ENCODE results near the gene ECSIT. TPM values are rescaled to one million over a fixed set of nuclear protein-coding genes. Genes with fewer than 3 reads are reported as not detected.
"Not testable (repeated sequence)": the region's sequence is repeated elsewhere in the genome, so short reads cannot be mapped to it uniquely, and the experiment has no call there.

Gene ECSIT
- total RNA-seq, 1 donor: 26.3 TPM

GRCh38 chr19:11461453-11461852, 67.5 kb downstream of the ECSIT start:
- no peak for TF ChIP-seq CTCF (IDR thresholded peaks at IDR 0.05; ENCODE audit: insufficient read depth, low read length)
- no peak overlapping the region for H3K4me3 ChIP-seq (ENCODE audit: low read depth, low read length)
- no peak for DNase-seq (ENCODE audit: low read depth)

GRCh38 chr19:11460207-11460606, 68.7 kb downstream of the ECSIT start:
- TF ChIP-seq CTCF (IDR thresholded peaks at IDR 0.05; ENCODE audit: insufficient read depth, low read length): peak; percentile 29
- DNase-seq (ENCODE audit: low read depth): no peak
- H3K4me3 ChIP-seq (ENCODE audit: low read depth, low read length): no peak overlapping the region

GRCh38 chr19:11458912-11459311, 70.0 kb downstream of the ECSIT start:
- H3K4me3 ChIP-seq (ENCODE audit: low read depth, low read length); DNase-seq (ENCODE audit: low read depth): not testable (repeated sequence)

GRCh38 chr19:11458236-11458900, 70.6 kb downstream of the ECSIT start:
- TF ChIP-seq CTCF (IDR thresholded peaks at IDR 0.05; ENCODE audit: insufficient read depth, low read length): no peak
- no peak overlapping the region for H3K4me3 ChIP-seq (ENCODE audit: low read depth, low read length)
- no peak for DNase-seq (ENCODE audit: low read depth)

- no peak overlapping the region for H3K4me3 ChIP-seq (ENCODE audit: low read depth, low read length)
- TF ChIP-seq CTCF (IDR thresholded peaks at IDR 0.05; ENCODE audit: insufficient read depth, low read length): no peak
- DNase-seq (ENCODE audit: low read depth): no peak
These were observed 71.1 kb downstream of the ECSIT start for GRCh38 chr19:11457831-11458230.

- DNase-seq (ENCODE audit: low read depth): no peak
- no peak overlapping the region for H3K4me3 ChIP-seq (ENCODE audit: low read depth, low read length)
- TF ChIP-seq CTCF (IDR thresholded peaks at IDR 0.05; ENCODE audit: insufficient read depth, low read length): no peak
These were observed 71.8 kb downstream of the ECSIT start for GRCh38 chr19:11457115-11457514.

GRCh38 chr19:11456659-11457058, 72.3 kb downstream of the ECSIT start:
- DNase-seq (ENCODE audit: low read depth): no peak
- TF ChIP-seq CTCF (IDR thresholded peaks at IDR 0.05; ENCODE audit: insufficient read depth, low read length): no peak
- no peak overlapping the region for H3K4me3 ChIP-seq (ENCODE audit: low read depth, low read length)

Small RNA genes lying within 50 kb of the gene (small RNA-seq; reads per million reads assigned to genes)
- gene MIR7974 (0.19 reads per million), gene RN7SL833P (not detected)

Other genes with a start within 250 kb of the ECSIT start
- gene TSPAN16, start 233.0 kb downstream of the ECSIT start, total RNA-seq (ENCODE audit: low replicate concordance): not detected in 2 replicates
- gene RAB3D, start 189.5 kb downstream of the ECSIT start, total RNA-seq (ENCODE audit: low replicate concordance): 9.4 and 16.3 TPM in 2 replicates
- gene TMEM205, start 182.9 kb downstream of the ECSIT start, total RNA-seq (ENCODE audit: low replicate concordance): 56.8 and 79.6 TPM in 2 replicates
- gene CCDC159, start 182.6 kb downstream of the ECSIT start, total RNA-seq (ENCODE audit: low replicate concordance): 12.2 and 13.2 TPM in 2 replicates
- 9.4 and 14.3 TPM in 2 replicates for gene PLPPR2, start 173.7 kb downstream of the ECSIT start, total RNA-seq (ENCODE audit: low replicate concordance)
- gene SWSAP1, start 154.5 kb downstream of the ECSIT start, total RNA-seq (ENCODE audit: low replicate concordance): 0.41 and 0.45 TPM in 2 replicates
- gene EPOR, start 144.8 kb downstream of the ECSIT start, total RNA-seq (ENCODE audit: low replicate concordance): 8.3 and 11.4 TPM in 2 replicates
- gene RGL3, start 109.8 kb downstream of the ECSIT start, total RNA-seq (ENCODE audit: low replicate concordance): 0.41 and 2.3 TPM in 2 replicates
- 0.08 and 0.45 TPM in 2 replicates for gene ODAD3, start 94.0 kb downstream of the ECSIT start, total RNA-seq (ENCODE audit: low replicate concordance)
- 113 and 115 TPM in 2 replicates for gene PRKCSH, start 93.5 kb downstream of the ECSIT start, total RNA-seq (ENCODE audit: low replicate concordance)
- 0.45 TPM in 1 of 2 replicates, not detected in the other for gene ELAVL3, start 48.1 kb downstream of the ECSIT start, total RNA-seq (ENCODE audit: low replicate concordance)
- 3.2 and 5.9 TPM in 2 replicates for gene ZNF653, start 23.3 kb downstream of the ECSIT start, total RNA-seq (ENCODE audit: low replicate concordance)
- gene CNN1, start 9.7 kb upstream of the ECSIT start, total RNA-seq (ENCODE audit: low replicate concordance): 2.2 and 4.2 TPM in 2 replicates
- 17.9 and 33.5 TPM in 2 replicates for gene ELOF1, start 30.1 kb upstream of the ECSIT start, total RNA-seq (ENCODE audit: low replicate concordance)
- gene ACP5, start 48.5 kb upstream of the ECSIT start, total RNA-seq (ENCODE audit: low replicate concordance): 0.09 and 1.4 TPM in 2 replicates
- 11.7 and 17.3 TPM in 2 replicates for gene ZNF627, start 68.3 kb upstream of the ECSIT start, total RNA-seq (ENCODE audit: low replicate concordance)
- 2.6 and 4.1 TPM in 2 replicates for gene ZNF823, start 209.8 kb upstream of the ECSIT start, total RNA-seq (ENCODE audit: low replicate concordance)
- gene ZNF441, start 237.9 kb upstream of the ECSIT start, total RNA-seq (ENCODE audit: low replicate concordance): 7.3 and 10.9 TPM in 2 replicates